GM12878 (cell line): ENCODE measurements around the gene RREB1.

Experiments
- ASH2L ChIP-seq: fragments of 300-600, 200-600 bp; sonication (generic); IDR thresholded peaks from 2 replicates; pipeline ENCODE4 v1.6.1; 2017; ENCODE audit warnings: low read depth, mild to moderate bottlenecking, borderline replicate concordance
- EZH2 ChIP-seq: IDR thresholded peaks from 2 replicates; pipeline ENCODE4 v1.6.1; 2012; ENCODE audit warnings: low read depth, mild to moderate bottlenecking, control low read depth, inconsistent platforms, low read length, borderline replicate concordance; ENCODE audit not compliant: control insufficient read depth
- JUND ChIP-seq: IDR thresholded peaks from 2 replicates; pipeline ENCODE4 v1.6.1; 2012; ENCODE audit warnings: low read depth, mild to moderate bottlenecking, low read length, improper control_type of control experiment, moderate library complexity
- NFYB ChIP-seq: IDR thresholded peaks from 2 replicates; pipeline ENCODE4 v1.6.1; 2011; ENCODE audit warnings: low read depth, mild to moderate bottlenecking, low read length, improper control_type of control experiment, moderate library complexity; ENCODE audit not compliant: insufficient read depth
- SMAD5 ChIP-seq: IDR thresholded peaks from 2 replicates; pipeline ENCODE4 v1.6.1; 2016; ENCODE audit warnings: antibody characterized with exemption, low read depth
- ZNF274 ChIP-seq: IDR thresholded peaks from one replicate; pipeline ENCODE4 v1.8.0; 2011; ENCODE audit not compliant: insufficient read length, insufficient read depth

GRCh38 chr6:7238900-7239589 is 131.3 kb downstream of the RREB1 start:
- TF ChIP-seq SMAD5, result no peak
- no peak for TF ChIP-seq NFYB
- TF ChIP-seq EZH2, result no peak
- no peak for TF ChIP-seq JUND
- no peak for TF ChIP-seq ASH2L
- TF ChIP-seq ZNF274, result no peak
